NCI-H69 (cell line): ENCODE measurements around the gene CCDC179.

ENCODE experiments used
- DNase-seq: peaks from one replicate; lab custom pipeline; 2025; lab: John Stamatoyannopoulos, UW

CCDC179 gene

DNA sequence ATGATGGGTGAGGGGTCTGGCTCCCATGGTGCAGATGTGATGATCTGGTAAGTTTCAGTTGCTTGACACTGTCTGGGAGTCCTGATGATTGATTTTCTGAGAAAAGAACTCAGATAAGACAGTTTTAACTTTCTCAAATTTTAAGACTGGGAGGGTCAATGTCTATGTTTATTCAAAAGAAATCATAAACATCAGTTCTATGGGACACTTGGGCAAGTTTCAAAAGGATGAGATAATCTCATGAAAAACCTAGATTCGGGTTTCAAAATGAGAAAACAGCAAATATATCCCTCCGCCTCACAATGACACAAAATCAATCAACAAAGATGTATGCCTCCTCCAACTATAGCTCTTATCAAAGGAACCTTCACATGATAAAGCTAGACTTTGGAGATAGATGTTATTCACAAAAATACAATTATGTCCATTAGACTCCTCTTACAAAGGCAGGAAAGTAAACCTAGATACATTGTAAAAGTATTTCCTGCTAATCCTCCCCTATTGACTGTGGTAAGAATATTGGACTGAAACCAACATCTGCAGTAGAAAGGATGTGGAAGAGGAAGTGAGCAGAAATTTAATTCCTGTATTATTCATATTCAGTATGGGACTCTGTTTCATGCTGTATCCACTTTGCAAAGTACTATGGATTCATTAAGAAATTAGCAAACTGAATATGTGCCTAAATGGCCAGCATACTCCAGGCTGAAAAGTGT lies 52.3 kb downstream of the CCDC179 start:
- no peak for DNase-seq

DNA sequence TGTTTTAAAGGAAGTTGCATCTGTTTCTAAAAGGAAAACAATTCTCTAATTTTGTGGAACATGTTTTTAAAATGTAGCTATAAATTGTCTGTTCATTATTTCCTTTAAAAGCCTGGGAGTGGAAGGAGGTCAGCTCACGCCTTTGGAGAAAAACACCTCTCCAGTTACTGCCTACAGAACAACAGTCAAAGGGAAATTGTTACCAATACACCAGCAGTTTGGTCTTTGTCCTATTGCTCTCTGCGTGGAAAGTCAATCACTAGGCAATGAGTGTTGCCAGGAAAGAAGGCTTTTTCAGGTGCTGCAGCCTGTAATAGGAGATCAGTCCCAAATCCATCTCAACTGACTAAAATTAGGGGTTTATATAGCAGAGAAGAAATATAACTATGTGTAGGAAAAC lies 52.9 kb downstream of the CCDC179 start:
- no peak for DNase-seq

- DNase-seq, result no peak
Measured at GRCh38 chr11:22802861-22803260, 57.4 kb downstream of the CCDC179 start.

DNA sequence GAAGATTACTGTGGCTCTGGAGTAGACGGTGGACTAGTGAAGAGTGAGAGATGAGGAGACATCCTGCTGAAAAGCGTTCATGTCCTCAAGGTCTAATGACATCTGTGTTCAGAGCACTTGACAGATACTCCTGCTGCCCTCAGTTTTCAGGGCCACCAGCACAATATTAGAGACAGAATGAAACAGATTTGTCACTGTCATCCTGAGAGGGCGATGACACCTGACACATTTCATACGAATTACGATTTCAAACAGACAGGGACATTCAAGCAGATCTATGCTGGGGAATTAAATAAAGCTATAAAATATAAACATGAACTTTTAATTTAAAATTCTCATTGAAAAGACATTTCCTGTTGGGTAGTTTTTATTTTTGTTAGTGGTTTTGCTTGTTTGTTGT lies 59.8 kb downstream of the CCDC179 start:
- no peak for DNase-seq

DNA sequence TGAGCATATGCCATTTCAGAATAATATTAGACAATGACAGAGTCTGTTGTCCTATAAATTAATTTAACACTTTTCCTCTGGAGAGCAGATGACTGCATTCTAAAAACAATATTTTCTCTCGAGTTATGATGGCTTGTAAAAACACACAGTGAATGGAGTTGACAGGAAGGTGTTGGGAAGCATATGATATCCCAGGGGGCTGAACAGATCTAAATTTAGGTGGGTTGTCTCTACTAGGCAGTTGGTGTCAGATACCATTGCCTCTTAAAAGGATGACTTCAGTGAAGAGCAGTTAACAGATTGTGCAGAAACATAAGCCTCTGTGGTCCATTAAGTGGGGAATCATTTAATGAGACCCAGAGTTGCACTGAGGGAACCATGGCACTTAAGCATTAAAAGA lies 61.4 kb downstream of the CCDC179 start:
- DNase-seq, result peak; percentile 79

- peak; percentile 9 for DNase-seq
Measured at GRCh38 chr11:22797047-22797446, 63.2 kb downstream of the CCDC179 start.
